Mucosa of gallbladder (tissue), 1 donor: ENCODE data around the gene PCDHGA7. TPM values are rescaled to one million over a fixed set of nuclear protein-coding genes. Genes with fewer than 3 reads are reported as not detected.
"Not testable (repeated sequence)": the region's sequence is repeated elsewhere in the genome, so short reads cannot be mapped to it uniquely, and the experiment has no call there.

Source experiments
- DNase-seq: peaks from one replicate; pipeline ENCODE4 v3.0.0-alpha.2; 2020; ENCODE audit warnings: low spot score
- total RNA-seq: library from RNA; stranded (reverse); gene quantifications from one replicate; pipeline ENCODE4 v1.2.1, GENCODE V29; 2021
- donor health status: DM: no; HTN: no; CAD: no.

PCDHGA7 gene
- total RNA-seq, 1 donor from 2014 or later: 4.5 TPM

GRCh38 chr5:141366016-141366896 lies 16.3 kb upstream of the PCDHGA7 start:
- no peak for DNase-seq

GRCh38 chr5:141369994-141370848 lies 12.3 kb upstream of the PCDHGA7 start, which contains the start of gene PCDHGB3:
Gene PCDHGB3 (plus strand): TSS chr5:141370242. CDS start chr5:141370395, 153 bp downstream.
- no peak for DNase-seq

GRCh38 chr5:141371572-141372475 lies 10.7 kb upstream of the PCDHGA7 start:
- DNase-seq: no peak

- no peak for DNase-seq
Observed at GRCh38 chr5:141373673-141374317, 8.7 kb upstream of the PCDHGA7 start, which contains the start of gene PCDHGA6. Gene PCDHGA6 (plus strand): TSS chr5:141373891. CDS start chr5:141374084, 193 bp downstream.

GRCh38 chr5:141374627-141375026 lies 7.9 kb upstream of the PCDHGA7 start:
- no peak for DNase-seq

GRCh38 chr5:141375444-141376155 lies 6.9 kb upstream of the PCDHGA7 start:
- not testable (repeated sequence) for DNase-seq

GRCh38 chr5:141383345-141383744 lies 803 bp downstream of the PCDHGA7 start:
- no peak for DNase-seq

- DNase-seq: no peak
Observed at GRCh38 chr5:141384471-141385267, 2.1 kb downstream of the PCDHGA7 start.

GRCh38 chr5:141387557-141388311 lies 5.2 kb downstream of the PCDHGA7 start, which contains the start of gene PCDHGB4:
Gene PCDHGB4 (plus strand): TSS chr5:141387698. CDS start chr5:141387885, 187 bp downstream.
- DNase-seq: not testable (repeated sequence)

GRCh38 chr5:141388661-141389060 lies 6.1 kb downstream of the PCDHGA7 start:
- no peak for DNase-seq

GRCh38 chr5:141389153-141390042 lies 6.9 kb downstream of the PCDHGA7 start:
- no peak for DNase-seq

- DNase-seq: no peak
Observed at GRCh38 chr5:141392429-141393198, 10.1 kb downstream of the PCDHGA7 start, which contains the start of gene PCDHGA8. Gene PCDHGA8 (plus strand): TSS chr5:141392633. CDS start chr5:141392814, 181 bp downstream.

GRCh38 chr5:141393267-141393666 lies 10.7 kb downstream of the PCDHGA7 start:
- DNase-seq: no peak

GRCh38 chr5:141394401-141395187 lies 12.1 kb downstream of the PCDHGA7 start:
- DNase-seq: not testable (repeated sequence)

- not testable (repeated sequence) for DNase-seq
Observed at GRCh38 chr5:141397756-141398551, 15.4 kb downstream of the PCDHGA7 start, which contains the start of gene PCDHGB5. Gene PCDHGB5 (plus strand): TSS chr5:141397947. CDS start chr5:141398128, 181 bp downstream.
